Ishikawa (cell line): ENCODE data around the gene ATP2C2.

Source experiments
- CEBPB ChIP-seq: IDR thresholded peaks from 2 replicates; pipeline ENCODE4 v1.6.1; 2012
- CREB1 ChIP-seq: IDR thresholded peaks from 2 replicates; pipeline ENCODE4 v1.6.1; 2012; ENCODE audit warnings: low read depth
- EGR1 ChIP-seq: IDR thresholded peaks from 2 replicates; pipeline ENCODE4 v1.6.1; 2012
- EP300 ChIP-seq: IDR thresholded peaks from 2 replicates; pipeline ENCODE4 v1.6.1; 2012; ENCODE audit warnings: borderline replicate concordance
- FOXM1 ChIP-seq: IDR thresholded peaks from 2 replicates; pipeline ENCODE4 v1.6.1; 2012; ENCODE audit warnings: low read depth, borderline replicate concordance
- MAX ChIP-seq: IDR thresholded peaks from 2 replicates; pipeline ENCODE4 v1.6.1; 2012
- NFIC ChIP-seq: IDR thresholded peaks from 2 replicates; pipeline ENCODE4 v1.6.1; 2012
- RAD21 ChIP-seq: IDR thresholded peaks from 2 replicates; pipeline ENCODE4 v1.6.1; 2012; ENCODE audit warnings: low read depth
- REST ChIP-seq: IDR thresholded peaks from 2 replicates; pipeline ENCODE4 v1.6.1; 2012; ENCODE audit warnings: low read depth, mild to moderate bottlenecking
- TAF1 ChIP-seq: IDR thresholded peaks from 2 replicates; pipeline ENCODE4 v1.6.1; 2012; ENCODE audit warnings: low read depth, mild to moderate bottlenecking
- TCF12 ChIP-seq: IDR thresholded peaks from 2 replicates; pipeline ENCODE4 v1.6.1; 2012; ENCODE audit warnings: low read depth
- TEAD4 ChIP-seq: IDR thresholded peaks from 2 replicates; pipeline ENCODE4 v1.6.1; 2012
- USF1 ChIP-seq: IDR thresholded peaks from 2 replicates; pipeline ENCODE4 v1.6.1; 2012
- YY1 ChIP-seq: IDR thresholded peaks from 2 replicates; pipeline ENCODE4 v1.6.1; 2012; ENCODE audit warnings: low read depth
- ZBTB7A ChIP-seq: IDR thresholded peaks from 2 replicates; pipeline ENCODE4 v1.6.1; 2012; ENCODE audit warnings: low read depth

The ATP2C2 gene

GRCh38 chr16:84478172-84478947 is 110.0 kb downstream of the ATP2C2 start:
- TF ChIP-seq TEAD4 (no peak), RAD21 (no peak), EGR1 (no peak), CREB1 (no peak), USF1 (no peak), NFIC (no peak), CEBPB (no peak), TAF1 (no peak), TCF12 (no peak), FOXM1 (no peak), EP300 (no peak), REST (no peak)

GRCh38 chr16:84479716-84480450 is 111.5 kb downstream of the ATP2C2 start:
- TF ChIP-seq TEAD4 (no peak), CREB1 (no peak), NFIC (no peak), USF1 (no peak), CEBPB (no peak), REST (no peak), EP300 (no peak), EGR1 (no peak), ZBTB7A (no peak), TAF1 (no peak), RAD21 (no peak), YY1 (no peak), MAX (no peak)

GRCh38 chr16:84481051-84481735 is 112.9 kb downstream of the ATP2C2 start:
- TF ChIP-seq YY1 (no peak), FOXM1 (no peak), REST (no peak), MAX (no peak), CEBPB (no peak), CREB1 (no peak), ZBTB7A (no peak), TCF12 (no peak), USF1 (no peak), EGR1 (no peak), NFIC (no peak), TAF1 (no peak), TEAD4 (no peak), EP300 (no peak), RAD21 (no peak)
